Measurements from ENCODE around the gene P2RX2. TPM values are rescaled to one million over a fixed set of nuclear protein-coding genes. Genes with fewer than 3 reads are reported as not detected.

P2RX2 gene
- total RNA-seq, 1 experiment from 2014 or later = not detected

GRCh38 chr12:132610051-132610759, 8.4 kb upstream of the P2RX2 start, which contains the start of gene LRCOL1:
Gene LRCOL1 (minus strand): TSS chr12:132610582. CDS start chr12:132606251, 4,331 bp downstream.
- H3K36me3 ChIP-seq (ENCODE audit: insufficient read depth, low read length) = no peaks in the 10 kb centered on the region
- no peaks in the 10 kb centered on the region for H3K4me1 ChIP-seq (ENCODE audit: low read length)
- H3K79me2 ChIP-seq (ENCODE audit: low read length) = no peaks in the 10 kb centered on the region
- no peaks in the 10 kb centered on the region for H3K9me2 ChIP-seq (replicated peaks; ENCODE audit: insufficient read depth, low read length)
- DNase-seq = no peak
- H3K4me3 ChIP-seq (ENCODE audit: low read length) = no peak within 1 kb of the TSS
- peaks cover 11% of the 10 kb centered on the region for H3K9me3 ChIP-seq (ENCODE audit: low read length)
- H3K4me2 ChIP-seq (ENCODE audit: low read depth, low read length, poor library complexity, severe bottlenecking) = no peak within 1 kb of the TSS
- H3K27me3 ChIP-seq (ENCODE audit: low read length) = no peaks in the 10 kb centered on the region
- H3K27ac ChIP-seq (ENCODE audit: low read length) = no peak within 1 kb of the TSS
- H4K20me1 ChIP-seq (ENCODE audit: insufficient read depth, low read depth, low read length) = no peaks in the 10 kb centered on the region
- H3K9ac ChIP-seq (ENCODE audit: low read length) = no peak within 1 kb of the TSS
- no peak within 1 kb of the TSS for H2AFZ ChIP-seq (ENCODE audit: low read length)

GRCh38 chr12:132610866-132611602, 7.5 kb upstream of the P2RX2 start:
- no peaks in the 10 kb centered on the region for H3K4me1 ChIP-seq (ENCODE audit: low read length)
- H3K4me3 ChIP-seq (ENCODE audit: low read length) = no peak overlapping the region
- H3K79me2 ChIP-seq (ENCODE audit: low read length) = no peaks in the 10 kb centered on the region
- peaks cover 11% of the 10 kb centered on the region for H3K9me3 ChIP-seq (ENCODE audit: low read length)
- no peak overlapping the region for H3K27ac ChIP-seq (ENCODE audit: low read length)
- H3K9me2 ChIP-seq (replicated peaks; ENCODE audit: insufficient read depth, low read length) = no peaks in the 10 kb centered on the region
- H4K20me1 ChIP-seq (ENCODE audit: insufficient read depth, low read depth, low read length) = no peaks in the 10 kb centered on the region
- H3K36me3 ChIP-seq (ENCODE audit: insufficient read depth, low read length) = no peaks in the 10 kb centered on the region
- no peak overlapping the region for H2AFZ ChIP-seq (ENCODE audit: low read length)
- H3K9ac ChIP-seq (ENCODE audit: low read length) = no peak overlapping the region
- H3K4me2 ChIP-seq (ENCODE audit: low read depth, low read length, poor library complexity, severe bottlenecking) = no peak overlapping the region
- no peak for DNase-seq
- no peaks in the 10 kb centered on the region for H3K27me3 ChIP-seq (ENCODE audit: low read length)

- Histone ChIP-seq H3K4me3 (ENCODE audit: low read length) (no peak overlapping the region), H3K27ac (ENCODE audit: low read length) (no peak overlapping the region), H3K4me2 (ENCODE audit: low read depth, low read length, poor library complexity, severe bottlenecking) (no peak overlapping the region), H3K9ac (ENCODE audit: low read length) (no peak overlapping the region), H3K36me3 (ENCODE audit: insufficient read depth, low read length) (no peaks in the 10 kb centered on the region), H3K9me2 (replicated peaks; ENCODE audit: insufficient read depth, low read length) (no peaks in the 10 kb centered on the region), H3K27me3 (ENCODE audit: low read length) (no peaks in the 10 kb centered on the region), H2AFZ (ENCODE audit: low read length) (no peak overlapping the region), H3K9me3 (ENCODE audit: low read length) (peaks cover 11% of the 10 kb centered on the region), H4K20me1 (ENCODE audit: insufficient read depth, low read depth, low read length) (no peaks in the 10 kb centered on the region), H3K4me1 (ENCODE audit: low read length) (no peaks in the 10 kb centered on the region), H3K79me2 (ENCODE audit: low read length) (no peaks in the 10 kb centered on the region)
- DNase-seq = no peak
Measured at GRCh38 chr12:132611620-132612019, 7.0 kb upstream of the P2RX2 start.

GRCh38 chr12:132614029-132614428, 4.5 kb upstream of the P2RX2 start:
- H3K4me3 ChIP-seq (ENCODE audit: low read length) = no peak overlapping the region
- H3K4me2 ChIP-seq (ENCODE audit: low read depth, low read length, poor library complexity, severe bottlenecking) = no peak overlapping the region
- H3K36me3 ChIP-seq (ENCODE audit: insufficient read depth, low read length) = no peaks in the 10 kb centered on the region
- H3K4me1 ChIP-seq (ENCODE audit: low read length) = no peaks in the 10 kb centered on the region
- H3K79me2 ChIP-seq (ENCODE audit: low read length) = no peaks in the 10 kb centered on the region
- no peak overlapping the region for H2AFZ ChIP-seq (ENCODE audit: low read length)
- no peak overlapping the region for H3K27ac ChIP-seq (ENCODE audit: low read length)
- no peak for DNase-seq
- H3K9ac ChIP-seq (ENCODE audit: low read length) = no peak overlapping the region
- no peaks in the 10 kb centered on the region for H3K27me3 ChIP-seq (ENCODE audit: low read length)
- H4K20me1 ChIP-seq (ENCODE audit: insufficient read depth, low read depth, low read length) = no peaks in the 10 kb centered on the region
- peaks cover 11% of the 10 kb centered on the region for H3K9me3 ChIP-seq (ENCODE audit: low read length)
- no peaks in the 10 kb centered on the region for H3K9me2 ChIP-seq (replicated peaks; ENCODE audit: insufficient read depth, low read length)

- no peak overlapping the region for H3K27ac ChIP-seq (ENCODE audit: low read length)
- H3K9me2 ChIP-seq (replicated peaks; ENCODE audit: insufficient read depth, low read length) = no peaks in the 10 kb centered on the region
- H3K9me3 ChIP-seq (ENCODE audit: low read length) = peaks cover 11% of the 10 kb centered on the region
- H3K79me2 ChIP-seq (ENCODE audit: low read length) = no peaks in the 10 kb centered on the region
- H3K4me1 ChIP-seq (ENCODE audit: low read length) = no peaks in the 10 kb centered on the region
- H2AFZ ChIP-seq (ENCODE audit: low read length) = no peak overlapping the region
- no peak overlapping the region for H3K9ac ChIP-seq (ENCODE audit: low read length)
- DNase-seq = peak; percentile 93
- no peaks in the 10 kb centered on the region for H3K36me3 ChIP-seq (ENCODE audit: insufficient read depth, low read length)
- H3K27me3 ChIP-seq (ENCODE audit: low read length) = no peaks in the 10 kb centered on the region
- no peak overlapping the region for H3K4me2 ChIP-seq (ENCODE audit: low read depth, low read length, poor library complexity, severe bottlenecking)
- no peaks in the 10 kb centered on the region for H4K20me1 ChIP-seq (ENCODE audit: insufficient read depth, low read depth, low read length)
- H3K4me3 ChIP-seq (ENCODE audit: low read length) = no peak overlapping the region
Measured at GRCh38 chr12:132614861-132615578, 3.6 kb upstream of the P2RX2 start.

GRCh38 chr12:132615579-132616038, 3.0 kb upstream of the P2RX2 start:
- Histone ChIP-seq H3K4me3 (ENCODE audit: low read length) (no peak overlapping the region), H3K79me2 (ENCODE audit: low read length) (no peaks in the 10 kb centered on the region), H3K9ac (ENCODE audit: low read length) (no peak overlapping the region), H4K20me1 (ENCODE audit: insufficient read depth, low read depth, low read length) (no peaks in the 10 kb centered on the region), H3K9me3 (ENCODE audit: low read length) (peaks cover 11% of the 10 kb centered on the region), H3K9me2 (replicated peaks; ENCODE audit: insufficient read depth, low read length) (no peaks in the 10 kb centered on the region), H3K27ac (ENCODE audit: low read length) (no peak overlapping the region), H3K27me3 (ENCODE audit: low read length) (no peaks in the 10 kb centered on the region), H3K36me3 (ENCODE audit: insufficient read depth, low read length) (no peaks in the 10 kb centered on the region), H2AFZ (ENCODE audit: low read length) (no peak overlapping the region), H3K4me2 (ENCODE audit: low read depth, low read length, poor library complexity, severe bottlenecking) (no peak overlapping the region), H3K4me1 (ENCODE audit: low read length) (no peaks in the 10 kb centered on the region)
- no peak for DNase-seq

GRCh38 chr12:132617135-132617701, 1.4 kb upstream of the P2RX2 start:
- no peaks in the 10 kb centered on the region for H3K36me3 ChIP-seq (ENCODE audit: insufficient read depth, low read length)
- H3K9me3 ChIP-seq (ENCODE audit: low read length) = peaks cover 3% of the 10 kb centered on the region; the same call in 1 of the 2 replicates
- DNase-seq = no peak
- no peak overlapping the region for H3K4me3 ChIP-seq (ENCODE audit: low read length)
- H3K27ac ChIP-seq (ENCODE audit: low read length) = no peak overlapping the region
- no peaks in the 10 kb centered on the region for H4K20me1 ChIP-seq (ENCODE audit: insufficient read depth, low read depth, low read length)
- no peaks in the 10 kb centered on the region for H3K27me3 ChIP-seq (ENCODE audit: low read length)
- H3K4me1 ChIP-seq (ENCODE audit: low read length) = no peaks in the 10 kb centered on the region
- H3K9ac ChIP-seq (ENCODE audit: low read length) = no peak overlapping the region
- no peak overlapping the region for H2AFZ ChIP-seq (ENCODE audit: low read length)
- H3K4me2 ChIP-seq (ENCODE audit: low read depth, low read length, poor library complexity, severe bottlenecking) = no peak overlapping the region
- H3K79me2 ChIP-seq (ENCODE audit: low read length) = no peaks in the 10 kb centered on the region
- no peaks in the 10 kb centered on the region for H3K9me2 ChIP-seq (replicated peaks; ENCODE audit: insufficient read depth, low read length)
